OCI-M1 (cell line): ENCODE measurements around the gene NTN3.
"Not testable (repeated sequence)": the region's sequence is repeated elsewhere in the genome, so short reads cannot be mapped to it uniquely, and the experiment has no call there.

Experiments used
- DNase-seq: peaks from one replicate; lab custom pipeline; 2025; lab: John Stamatoyannopoulos, UW

NTN3 gene

DNA sequence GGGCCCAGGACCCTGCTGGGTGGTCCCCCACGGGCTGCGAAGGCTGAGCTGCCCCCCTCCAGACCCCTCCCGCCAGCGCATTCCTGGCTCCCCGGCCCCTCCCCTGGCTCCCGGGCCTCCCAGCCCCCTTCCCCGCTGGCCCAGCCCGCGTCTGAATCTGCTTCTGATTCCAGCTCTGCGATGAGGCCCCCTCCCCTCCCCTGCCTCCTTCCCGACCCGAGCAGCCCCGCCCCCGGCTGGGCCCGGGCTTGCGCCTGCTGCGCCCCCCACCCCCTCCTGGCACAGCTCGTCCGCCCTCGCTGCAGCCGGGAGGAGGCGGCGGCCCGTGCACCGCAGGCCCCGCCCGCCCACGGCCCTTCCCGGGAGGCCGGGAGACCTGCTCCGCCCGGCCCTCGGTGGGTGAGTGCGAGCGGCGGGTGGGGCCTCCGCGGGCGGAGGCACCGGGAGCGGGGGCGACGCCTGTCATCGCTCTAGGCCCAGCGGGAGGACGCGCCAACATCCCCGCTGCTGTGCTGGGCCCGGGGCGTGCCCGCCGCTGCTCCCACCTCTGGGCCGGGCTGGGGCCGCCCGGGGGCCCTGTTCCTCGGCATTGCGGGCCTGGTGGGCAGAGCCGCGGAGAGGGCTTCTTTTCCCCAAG lies at the start of gene NTN3:
NTN3 (plus strand) TSS at position 282 of the 637 bp plus-strand sequence. CDS start 405 bp downstream, outside the sequence.
- DNase-seq, result peak; percentile 43

- no peak for DNase-seq
Measured at GRCh38 chr16:2422123-2422867, 48.8 kb upstream of the NTN3 start.

DNA sequence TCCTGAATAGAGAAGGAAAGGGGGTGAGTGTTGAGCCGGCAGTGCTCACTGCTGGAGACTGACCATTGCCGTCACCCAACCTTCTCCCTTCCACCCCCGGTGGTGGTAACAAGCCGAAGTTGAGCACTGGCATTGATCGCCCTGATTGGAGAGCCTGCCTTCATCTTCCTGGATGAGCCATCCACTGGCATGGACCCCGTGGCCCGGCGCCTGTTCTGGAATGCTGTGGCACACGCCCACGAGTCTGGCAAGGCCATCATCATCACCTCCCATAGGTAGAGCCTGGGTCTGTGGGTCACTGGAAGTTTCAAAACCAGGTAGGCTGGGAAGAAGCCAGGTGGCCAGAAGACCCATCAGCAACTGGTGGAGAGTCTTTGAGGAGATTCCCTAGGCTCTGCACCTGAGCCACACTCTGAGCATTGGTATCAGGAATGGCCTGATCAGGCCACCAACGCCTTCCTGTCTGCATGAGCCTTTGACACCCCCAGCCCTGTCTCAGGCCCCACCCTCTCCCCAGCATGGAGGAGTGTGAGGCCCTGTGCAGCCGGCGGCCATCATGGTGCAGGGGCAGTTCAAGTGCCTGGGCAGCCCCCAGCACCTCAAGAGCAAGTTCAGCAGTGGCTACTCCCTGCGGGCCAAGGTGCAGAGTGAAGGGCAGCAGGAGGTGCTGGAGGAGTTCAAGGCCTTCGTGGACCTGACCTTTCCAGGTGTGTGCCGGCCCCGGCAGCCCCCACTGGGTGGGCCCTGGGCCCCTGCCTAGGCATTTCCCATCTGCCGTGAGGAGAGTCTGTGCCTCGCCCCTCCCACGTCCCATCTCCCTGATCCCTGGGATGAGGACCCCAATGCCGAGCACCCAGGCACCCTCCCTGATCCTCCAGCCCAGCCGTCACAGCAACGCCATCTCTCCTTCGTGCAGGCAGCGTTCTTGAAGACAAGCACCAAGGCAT lies 46.8 kb upstream of the NTN3 start:
- no peak for DNase-seq

- DNase-seq, result no peak
Measured at GRCh38 chr16:2425008-2425518, 46.0 kb upstream of the NTN3 start.

DNA sequence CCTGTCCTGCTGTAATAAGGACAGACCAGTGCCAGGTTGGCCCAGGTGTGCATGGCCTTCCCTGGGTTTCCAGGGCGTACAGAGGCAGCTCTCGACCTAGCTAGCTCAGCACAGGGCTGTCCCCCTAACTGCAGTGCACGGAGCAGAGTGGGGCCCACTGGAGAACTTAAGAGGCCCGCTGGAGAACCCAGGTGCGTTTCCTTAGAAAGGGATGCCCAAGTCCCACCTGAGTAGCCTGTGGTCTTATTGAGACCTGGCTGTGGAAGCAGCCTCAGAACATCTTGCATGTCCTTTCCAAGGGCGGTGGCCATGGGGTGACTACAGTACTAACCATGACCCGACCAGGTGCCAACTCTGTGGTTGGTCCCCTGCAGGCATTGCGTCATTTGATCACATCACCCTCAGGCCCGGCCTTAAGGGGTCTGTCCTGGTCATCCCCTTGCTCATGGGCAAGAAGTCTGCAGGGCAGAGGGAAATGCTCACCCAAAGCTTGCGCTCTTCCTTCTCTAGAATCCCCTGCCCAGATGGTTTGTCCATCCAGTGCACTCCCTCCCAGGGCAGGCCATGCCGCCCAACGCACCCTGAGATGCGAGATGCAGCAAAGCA lies 45.2 kb upstream of the NTN3 start:
- no peak for DNase-seq

GRCh38 chr16:2426941-2427361 lies 44.1 kb upstream of the NTN3 start:
- no peak for DNase-seq

DNA sequence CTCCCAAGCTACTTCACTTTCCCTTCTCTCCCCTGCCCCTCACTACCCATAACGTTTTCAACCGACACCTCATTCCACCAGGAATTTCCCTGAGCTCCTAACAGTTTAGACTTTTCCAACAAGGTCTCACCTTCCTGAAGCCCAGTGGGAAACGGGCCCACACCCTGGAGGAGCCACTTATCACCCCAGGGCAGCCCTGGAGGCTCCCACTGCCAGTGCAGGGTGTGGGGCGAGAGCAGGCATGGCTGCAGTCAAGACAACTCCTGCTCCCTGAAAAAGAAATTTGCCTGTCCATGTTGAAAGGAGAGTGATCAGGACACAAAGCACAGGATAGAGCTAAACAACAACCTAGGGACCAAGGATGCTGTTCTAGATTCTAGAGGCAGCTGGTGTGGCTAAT lies 43.6 kb upstream of the NTN3 start:
- DNase-seq, result no peak

- peak; percentile 62 for DNase-seq
Measured at GRCh38 chr16:2428051-2428783, 42.9 kb upstream of the NTN3 start.

GRCh38 chr16:2428784-2429033 lies 42.4 kb upstream of the NTN3 start:
- DNase-seq, result no peak

GRCh38 chr16:2429034-2429770 lies 41.9 kb upstream of the NTN3 start, which contains the start of gene CCNF:
Gene CCNF, plus strand, starts transcription at chr16:2429447. Its CDS starts 35 bp downstream, at chr16:2429482.
- peak; percentile 97 for DNase-seq

DNA sequence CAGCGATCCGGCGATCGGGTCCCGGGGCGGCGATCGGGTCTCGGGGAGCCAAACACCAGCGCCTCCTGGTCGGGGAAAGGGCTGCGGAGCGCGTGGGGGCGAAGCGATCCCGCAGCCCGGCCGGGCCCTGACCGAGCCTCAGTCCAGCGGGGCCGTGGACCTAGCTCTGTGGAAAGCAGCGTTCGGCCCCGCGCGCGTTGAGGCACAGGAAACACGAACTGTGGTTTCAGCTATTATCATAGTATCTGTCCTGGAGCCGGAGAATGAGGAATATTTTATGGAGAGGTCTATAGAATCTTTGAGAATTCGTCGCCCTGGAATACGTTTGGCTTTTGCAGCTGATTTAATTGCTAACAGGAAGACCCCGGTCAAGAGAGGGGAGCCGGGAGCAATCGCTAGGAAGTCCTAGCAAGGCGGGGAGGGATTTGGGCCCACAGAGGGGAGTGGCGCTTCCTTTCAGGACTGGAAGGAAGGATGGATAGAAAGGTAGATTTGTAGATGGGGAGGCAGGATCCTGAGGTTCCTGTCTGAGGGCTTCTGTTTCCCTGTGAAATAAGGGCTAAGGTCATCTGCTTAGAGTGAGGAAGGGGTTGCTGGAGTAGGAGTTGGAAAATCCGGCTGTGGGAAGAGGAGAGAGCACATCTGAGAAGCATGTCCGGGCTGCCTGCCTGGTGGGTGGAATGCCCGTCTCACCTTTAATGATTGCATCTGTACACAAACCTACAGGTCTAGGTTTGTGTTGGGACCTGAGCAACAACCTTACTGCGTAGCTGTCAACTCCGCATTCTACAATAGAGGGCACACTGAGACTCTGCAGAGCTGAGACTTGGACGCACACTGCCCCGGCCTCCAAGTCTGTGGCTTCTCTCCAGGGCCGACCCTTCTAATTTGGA lies 41.1 kb upstream of the NTN3 start:
- peak; percentile 72 for DNase-seq

DNA sequence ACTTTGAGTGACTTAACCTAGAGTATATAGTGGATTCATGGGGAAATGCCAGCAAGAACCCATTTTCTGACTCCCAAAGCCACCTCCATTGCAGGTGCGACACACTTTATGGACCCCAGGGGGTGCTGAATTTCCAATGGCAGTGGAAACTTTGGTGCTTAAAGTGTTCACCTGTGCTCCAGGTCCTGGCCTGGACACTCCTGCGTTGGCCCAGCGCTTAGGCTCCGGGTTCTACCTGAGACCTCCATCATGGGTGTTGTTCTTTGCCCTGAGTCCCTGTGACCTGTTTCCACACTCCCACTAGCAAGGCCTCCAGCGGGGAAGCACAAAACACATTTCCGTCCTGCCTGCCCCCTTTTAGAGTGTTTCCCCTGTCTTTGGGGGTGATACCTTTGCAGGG lies 38.8 kb upstream of the NTN3 start:
- DNase-seq, result no peak

- DNase-seq, result no peak
Measured at GRCh38 chr16:2432801-2433505, 38.1 kb upstream of the NTN3 start.

DNA sequence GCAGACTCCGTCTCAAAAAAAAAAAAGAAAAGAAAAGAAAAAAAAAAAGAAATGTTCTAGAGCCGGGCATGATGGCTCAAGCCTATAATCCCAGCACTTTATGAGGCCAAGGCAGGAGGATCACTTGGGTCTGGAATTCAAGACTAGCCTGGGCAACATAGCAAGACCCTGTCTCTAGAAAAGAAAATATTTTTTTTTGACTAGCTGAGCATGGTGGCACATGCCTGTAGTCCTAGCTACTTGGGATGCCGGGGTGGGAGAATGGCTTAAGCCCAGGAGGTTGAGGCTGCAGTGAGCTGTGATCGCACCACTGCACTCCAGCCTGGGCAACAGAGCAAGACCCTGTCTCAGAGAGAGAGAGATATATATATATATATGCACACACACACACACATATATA lies 35.9 kb upstream of the NTN3 start:
- not testable (repeated sequence) for DNase-seq

DNA sequence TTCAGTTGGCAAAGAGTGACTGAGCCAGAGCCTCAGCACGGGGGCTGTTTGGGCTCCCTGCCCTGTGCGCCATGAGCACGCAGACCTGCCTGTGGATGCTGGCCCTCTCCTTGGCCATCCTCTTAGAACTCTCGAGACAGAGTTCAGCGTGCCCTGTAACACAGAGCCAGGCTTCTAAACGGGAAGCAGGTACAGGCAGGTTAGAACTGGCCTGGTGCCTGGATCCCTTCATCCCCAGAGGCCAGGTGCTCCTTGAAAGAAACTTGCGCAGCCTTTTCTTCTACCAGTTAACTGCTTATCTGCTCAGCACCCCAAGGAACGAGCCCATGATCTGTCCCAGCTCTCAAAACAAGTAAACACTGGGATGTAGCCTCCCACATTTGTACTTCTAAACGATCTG lies 35.0 kb upstream of the NTN3 start:
- no peak for DNase-seq

- no peak for DNase-seq
Measured at GRCh38 chr16:2437032-2437790, 33.9 kb upstream of the NTN3 start.

DNA sequence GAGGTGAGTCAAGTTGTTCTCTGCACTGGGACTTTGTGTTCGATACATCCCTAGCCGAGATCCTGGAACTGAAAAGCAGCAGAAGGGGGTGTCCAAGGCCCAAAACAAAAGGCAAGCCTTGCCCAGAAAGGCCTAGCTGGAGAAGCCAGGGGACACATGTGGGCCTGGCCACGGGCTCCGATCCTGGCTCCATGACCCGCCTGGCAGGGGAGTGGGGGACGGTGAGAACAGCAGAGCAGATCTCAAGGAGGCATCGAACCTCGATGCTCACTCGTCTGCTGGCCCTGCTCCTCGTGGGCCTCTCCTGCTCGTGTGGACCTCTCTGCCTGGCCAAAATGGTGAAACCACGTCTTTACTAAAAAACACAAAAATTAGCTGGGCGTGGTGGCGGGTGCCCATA lies 33.0 kb upstream of the NTN3 start:
- no peak for DNase-seq

DNA sequence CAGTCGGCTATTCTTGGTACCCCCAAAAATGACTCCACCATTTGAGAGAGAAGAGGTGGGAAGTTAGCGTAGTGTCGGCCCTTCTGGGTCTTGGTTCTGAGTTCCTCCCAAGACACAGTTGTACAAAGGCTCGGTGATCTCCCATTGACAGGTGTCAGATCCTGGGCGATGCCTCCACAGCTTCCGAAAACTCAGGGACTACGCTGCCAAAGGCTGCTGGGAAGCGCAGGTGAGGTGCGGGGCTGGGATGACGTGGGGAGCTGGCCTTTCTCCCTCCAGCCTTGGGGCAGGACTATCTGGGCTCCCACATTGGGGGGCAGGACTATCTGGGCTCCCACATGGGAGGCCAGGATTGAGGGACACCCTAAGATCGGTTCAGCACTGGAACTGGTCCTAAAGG lies 31.5 kb upstream of the NTN3 start:
- no peak for DNase-seq
